Large intestine (tissue), 3 donors: ENCODE results near the gene CKS1B. TPM values are rescaled to one million over a fixed set of nuclear protein-coding genes. Genes with fewer than 3 reads are reported as not detected.
A peak's percentile ranks its signal among the peaks of the same experiment; 100 is the strongest.

ENCODE experiments used
- DNase-seq, 2 donors: peaks; one replicate each; pipeline versions ENCODE4 v3.0.0 to v3.0.0-alpha.2; 2013
- H3K27ac ChIP-seq: one replicate; pipeline ENCODE4 v1.5.1; 2013; ENCODE audit warnings: low read length
- H3K27me3 ChIP-seq: 2 replicates; pipeline ENCODE4 v1.6.1; 2013; ENCODE audit warnings: low read length; ENCODE audit not compliant: control insufficient read depth, insufficient read depth
- H3K36me3 ChIP-seq: 2 replicates; pipeline ENCODE4 v1.6.1; 2013; ENCODE audit warnings: low read length; ENCODE audit not compliant: control insufficient read depth, insufficient read depth
- H3K4me1 ChIP-seq: one replicate; pipeline ENCODE4 v1.6.1; 2013; ENCODE audit warnings: low read length; ENCODE audit not compliant: control insufficient read depth, insufficient read depth
- H3K4me3 ChIP-seq: one replicate; pipeline ENCODE4 v1.5.1; 2013; ENCODE audit warnings: low read length
- H3K9me3 ChIP-seq: one replicate; pipeline ENCODE4 v1.6.1; 2013; ENCODE audit warnings: mild to moderate bottlenecking, low read depth, low read length, moderate library complexity; ENCODE audit not compliant: control insufficient read depth
- WGBS: methylation state at CpG from one replicate; pipeline ENCODE4 v1.1.5; 2013; ENCODE audit warnings: low lambda C conversion rate; ENCODE audit not compliant: insufficient coverage; 5-methylcytosine and 5-hydroxymethylcytosine counted together
- polyA plus RNA-seq: library from polyadenylated mRNA; unstranded; fragments of 120-200 nt; gene quantifications from one replicate; pipeline ENCODE4 v1.2.1, GENCODE V29; 2013

The CKS1B gene
- polyA plus RNA-seq, 1 donor: 65.6 TPM

DNA sequence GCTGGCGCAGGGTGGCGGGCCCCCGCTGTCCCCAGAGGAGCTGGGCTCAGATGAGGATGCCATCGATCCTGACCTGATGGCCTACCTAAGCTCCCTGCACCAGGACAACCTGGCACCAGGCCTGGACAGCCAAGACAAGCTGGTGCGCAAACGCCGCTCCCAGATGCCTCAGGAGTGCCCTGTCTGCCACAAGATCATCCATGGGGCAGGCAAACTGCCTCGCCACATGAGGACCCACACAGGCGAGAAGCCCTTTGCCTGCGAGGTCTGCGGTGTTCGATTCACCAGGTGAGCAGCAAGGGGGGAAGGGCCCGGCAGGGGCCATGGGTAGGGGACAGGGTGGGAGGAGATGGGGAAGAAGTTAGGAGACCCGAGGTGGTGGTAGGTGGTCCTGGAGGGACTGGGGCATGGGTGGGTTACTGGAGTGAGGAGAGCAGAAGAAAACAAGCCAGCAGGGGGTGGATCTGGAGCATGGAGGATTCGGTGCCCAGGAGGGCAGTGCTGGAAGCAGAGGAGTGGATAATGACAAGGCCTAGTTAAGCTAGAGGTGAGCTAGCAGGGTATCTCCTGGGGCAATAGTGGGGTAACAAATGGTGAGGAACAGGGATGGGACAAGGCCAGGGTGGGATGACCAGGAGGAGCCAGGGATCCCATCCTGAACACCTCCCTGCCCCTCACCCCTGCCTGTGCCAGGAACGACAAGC is 41.2 kb downstream of the CKS1B start:
- no CpG with 5 or more reads among the region's 16 CpGs for WGBS
- Histone ChIP-seq H3K27ac (no peak overlapping the region), H3K4me1 (peaks cover 61% of the 10 kb centered on the region), H3K4me3 (no peak overlapping the region), H3K36me3 (peaks cover 52% of the 10 kb centered on the region), H3K27me3 (no peaks in the 10 kb centered on the region), H3K9me3 (no peaks in the 10 kb centered on the region)
- DNase-seq: no peak

DNA sequence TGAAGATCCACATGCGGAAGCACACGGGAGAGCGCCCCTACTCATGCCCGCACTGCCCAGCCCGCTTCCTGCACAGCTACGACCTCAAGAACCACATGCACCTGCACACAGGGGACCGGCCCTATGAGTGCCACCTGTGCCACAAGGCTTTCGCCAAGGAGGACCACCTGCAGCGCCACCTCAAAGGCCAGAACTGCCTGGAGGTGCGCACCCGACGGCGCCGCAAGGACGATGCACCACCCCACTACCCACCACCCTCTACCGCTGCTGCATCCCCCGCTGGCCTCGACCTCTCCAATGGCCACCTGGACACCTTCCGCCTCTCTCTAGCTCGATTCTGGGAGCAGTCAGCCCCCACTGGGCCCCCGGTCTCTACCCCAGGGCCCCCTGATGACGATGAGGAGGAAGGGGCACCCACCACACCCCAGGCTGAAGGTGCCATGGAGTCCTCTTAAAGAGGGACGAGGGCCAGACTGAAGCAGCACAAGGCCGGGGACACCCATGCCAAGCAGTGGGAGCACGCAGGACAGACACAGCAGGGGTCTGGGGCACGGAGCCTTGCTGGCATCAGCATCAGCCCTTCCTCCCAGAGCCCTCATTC is 41.9 kb downstream of the CKS1B start:
- DNase-seq: no peak
- H3K4me3 ChIP-seq: no peak overlapping the region

DNA sequence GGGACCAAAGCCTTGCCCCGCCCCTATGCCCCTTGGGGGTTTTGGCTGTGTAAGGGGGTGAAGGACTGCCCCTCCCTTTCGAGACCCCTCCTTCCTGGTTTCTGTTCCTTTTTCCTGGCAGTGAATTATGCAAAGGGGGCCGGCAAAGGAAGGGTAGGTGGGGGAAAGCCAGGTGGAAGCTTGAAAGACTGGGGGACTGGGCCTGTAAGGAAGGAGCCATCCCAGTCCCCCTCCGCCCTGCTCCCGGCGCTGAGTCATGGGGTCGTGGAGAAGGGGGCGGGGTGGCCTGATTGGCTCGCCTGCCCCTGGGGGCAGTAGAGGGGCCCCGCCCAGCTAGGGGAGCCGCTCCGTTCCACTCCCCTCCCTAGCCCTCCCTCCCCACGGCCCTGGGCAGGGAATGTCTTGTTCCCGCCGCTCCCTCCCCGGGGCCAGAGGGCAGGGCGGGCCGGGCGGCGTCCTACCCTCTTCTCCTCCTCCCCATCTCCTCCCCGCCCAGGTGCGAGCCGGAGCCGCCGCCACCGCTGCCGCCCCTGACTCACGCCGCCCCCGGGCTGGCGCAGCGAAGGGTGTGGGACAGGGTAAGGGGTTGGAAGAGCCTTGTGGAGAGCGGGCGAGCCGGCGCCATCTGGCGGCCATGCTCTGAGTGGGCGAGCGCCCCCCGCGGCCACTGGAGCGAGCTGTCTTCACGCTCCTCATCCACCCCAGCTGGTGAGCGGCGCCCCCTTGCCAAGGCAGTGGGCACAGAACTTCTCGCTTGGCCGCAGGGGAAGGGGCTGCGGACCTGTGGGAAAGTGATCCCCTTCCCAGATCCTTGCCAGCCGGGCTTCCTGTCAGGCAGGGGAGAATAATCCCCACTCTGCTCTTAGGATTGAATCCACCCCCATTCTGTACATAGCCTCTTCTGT is 42.8 kb downstream of the CKS1B start:
- Histone ChIP-seq H3K4me1 (peaks cover 45% of the 10 kb centered on the region), H3K27ac (peak overlapping the region; percentile 88), H3K4me3 (peak overlapping the region; percentile 25), H3K9me3 (no peaks in the 10 kb centered on the region), H3K36me3 (peaks cover 41% of the 10 kb centered on the region), H3K27me3 (no peaks in the 10 kb centered on the region)
- peak; percentile 96 to 98 for DNase-seq
- WGBS: no CpG with 5 or more reads among the region's 49 CpGs

More for the DNA sequence above, 41.9 kb downstream of the CKS1B start:
- H3K27ac ChIP-seq: peak overlapping the region; percentile 88
- H3K4me1 ChIP-seq: peaks cover 54% of the 10 kb centered on the region
- WGBS: no CpG with 5 or more reads among the region's 26 CpGs
- H3K9me3 ChIP-seq: no peaks in the 10 kb centered on the region
- peaks cover 46% of the 10 kb centered on the region for H3K36me3 ChIP-seq
- H3K27me3 ChIP-seq: no peaks in the 10 kb centered on the region

GRCh38 chr1:155017946-155018316 is 43.5 kb downstream of the CKS1B start:
- no peak for DNase-seq
- peaks cover 38% of the 10 kb centered on the region for H3K36me3 ChIP-seq
- peaks cover 38% of the 10 kb centered on the region for H3K4me1 ChIP-seq
- no peaks in the 10 kb centered on the region for H3K27me3 ChIP-seq
- H3K27ac ChIP-seq: peak overlapping the region; percentile 88
- H3K4me3 ChIP-seq: peak overlapping the region; percentile 25
- no peaks in the 10 kb centered on the region for H3K9me3 ChIP-seq
- WGBS: no CpG with 5 or more reads among the region's 6 CpGs

DNA sequence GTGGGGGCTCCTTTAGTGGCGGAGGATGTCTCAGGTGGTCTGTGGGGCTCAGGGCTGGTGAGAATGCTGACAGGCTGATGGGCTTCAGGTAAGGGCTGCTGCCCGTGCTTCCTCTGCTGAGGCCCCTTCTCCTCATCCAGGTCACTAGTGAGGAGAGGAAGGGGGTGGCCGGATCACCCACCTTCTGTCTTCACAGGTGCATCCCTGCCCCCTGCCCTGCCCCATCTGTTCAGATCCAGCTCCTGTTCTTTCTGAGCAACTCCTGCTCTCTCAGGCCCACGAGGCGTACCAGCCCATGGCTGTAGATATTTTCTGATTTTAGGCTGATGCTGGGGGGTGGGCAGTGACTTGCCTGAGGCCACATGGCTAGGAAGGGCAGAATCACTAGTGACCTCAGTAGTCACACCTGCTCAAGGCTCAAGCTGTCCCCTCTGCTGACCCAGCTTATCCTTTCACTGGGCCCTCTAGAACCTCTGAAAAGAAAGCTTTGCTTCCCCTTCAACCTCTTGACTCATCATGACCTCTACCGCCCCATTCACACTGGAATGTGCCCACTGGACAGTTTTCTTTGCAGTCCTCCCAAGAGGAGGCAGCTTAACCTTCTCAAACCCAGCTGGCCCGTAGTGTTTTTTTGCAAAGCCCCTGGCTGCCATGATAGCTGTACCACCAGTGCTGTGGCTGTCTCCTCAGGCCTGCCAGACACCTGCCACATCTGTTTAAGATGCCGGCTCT is 44.3 kb downstream of the CKS1B start:
- Histone ChIP-seq H3K27ac (no peak overlapping the region), H3K4me3 (no peak overlapping the region), H3K36me3 (peaks cover 31% of the 10 kb centered on the region), H3K4me1 (peaks cover 31% of the 10 kb centered on the region), H3K9me3 (no peaks in the 10 kb centered on the region), H3K27me3 (no peaks in the 10 kb centered on the region)
- DNase-seq: no peak
- WGBS: no CpG with 5 or more reads among the region's 8 CpGs

- no peaks in the 10 kb centered on the region for H3K9me3 ChIP-seq
- no peaks in the 10 kb centered on the region for H3K27me3 ChIP-seq
- H3K27ac ChIP-seq: no peak overlapping the region
- 97% methylated on average over 5 of the region's 11 CpGs for WGBS
- H3K4me3 ChIP-seq: no peak overlapping the region
- no peak for DNase-seq
- peaks cover 26% of the 10 kb centered on the region for H3K4me1 ChIP-seq
- H3K36me3 ChIP-seq: peaks cover 23% of the 10 kb centered on the region
Observed at GRCh38 chr1:155019377-155020245, 45.1 kb downstream of the CKS1B start.

DNA sequence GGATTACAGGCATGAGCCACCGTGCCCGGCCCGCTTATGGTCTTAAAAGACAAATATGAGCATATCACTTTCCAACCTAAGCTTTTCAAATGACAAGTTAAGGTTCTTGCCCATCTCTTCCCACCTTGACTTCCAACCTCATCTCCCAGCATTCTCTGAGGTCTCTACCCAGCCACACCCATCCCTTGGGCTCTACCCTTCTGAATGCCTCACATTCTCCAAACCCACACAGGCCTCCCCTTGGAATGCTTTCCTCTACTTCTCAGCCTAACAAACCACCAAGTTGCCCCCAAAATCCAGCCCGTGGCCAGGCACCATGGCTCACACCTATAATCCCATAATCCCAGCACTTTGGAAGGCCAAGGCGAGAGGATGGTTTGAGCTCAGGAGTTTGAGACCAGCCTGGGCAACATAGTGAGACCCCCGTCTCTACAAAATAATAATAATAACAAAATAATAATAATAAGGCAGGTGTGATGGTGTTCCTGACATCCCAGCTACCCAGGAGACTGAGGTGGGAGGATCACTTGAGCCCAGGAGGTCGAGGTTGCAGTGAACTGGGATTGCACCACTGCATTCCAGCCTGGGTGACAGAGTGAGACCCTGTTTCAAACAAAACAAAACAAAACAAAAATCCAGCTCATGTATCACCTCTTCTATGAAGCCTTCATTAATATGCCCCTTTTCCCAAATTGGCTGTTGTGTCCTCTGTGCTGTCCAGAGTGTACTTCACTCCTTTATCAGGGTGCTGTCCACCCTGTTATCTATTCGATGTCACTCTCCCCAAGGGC is 47.9 kb downstream of the CKS1B start:
- no peak overlapping the region for H3K27ac ChIP-seq
- WGBS: 100% methylated on average over 3 of the region's 8 CpGs
- DNase-seq: no peak

GRCh38 chr1:155022927-155023236 is 48.4 kb downstream of the CKS1B start:
- WGBS: no CpG with 5 or more reads among the region's 4 CpGs
- no peaks in the 10 kb centered on the region for H3K9me3 ChIP-seq
- H3K4me3 ChIP-seq: no peak overlapping the region
- H3K4me1 ChIP-seq: peaks cover 12% of the 10 kb centered on the region
- H3K27ac ChIP-seq: no peak overlapping the region
- no peak for DNase-seq
- no peaks in the 10 kb centered on the region for H3K36me3 ChIP-seq
- no peaks in the 10 kb centered on the region for H3K27me3 ChIP-seq

More for the DNA sequence above, 47.9 kb downstream of the CKS1B start:
- Histone ChIP-seq H3K36me3 (no peaks in the 10 kb centered on the region), H3K27me3 (no peaks in the 10 kb centered on the region), H3K4me3 (no peak overlapping the region), H3K9me3 (no peaks in the 10 kb centered on the region), H3K4me1 (peaks cover 16% of the 10 kb centered on the region)

GRCh38 chr1:155023627-155024026 is 49.1 kb downstream of the CKS1B start:
- H3K36me3 ChIP-seq: no peaks in the 10 kb centered on the region
- no peaks in the 10 kb centered on the region for H3K27me3 ChIP-seq
- peaks cover 6% of the 10 kb centered on the region for H3K4me1 ChIP-seq
- 64% methylated on average over 2 of the region's 5 CpGs for WGBS
- no peak for DNase-seq
- H3K4me3 ChIP-seq: no peak overlapping the region
- no peaks in the 10 kb centered on the region for H3K9me3 ChIP-seq
- no peak overlapping the region for H3K27ac ChIP-seq
